HUES48 (cell line): ENCODE data around the gene TMEM187.

ENCODE experiments used
- H3K27ac ChIP-seq: one replicate; pipeline ENCODE4 v1.7.0; 2013; ENCODE audit warnings: low read depth, low read length, inconsistent platforms
- H3K27me3 ChIP-seq: 2 replicates; pipeline ENCODE4 v1.6.1; 2013; ENCODE audit warnings: mild to moderate bottlenecking, low read length; ENCODE audit not compliant: control insufficient read depth, insufficient read depth
- H3K36me3 ChIP-seq: 2 replicates; pipeline ENCODE4 v1.6.1; 2013; ENCODE audit warnings: low read length; ENCODE audit not compliant: control insufficient read depth, insufficient read depth
- H3K4me1 ChIP-seq: 2 replicates; pipeline ENCODE4 v1.6.1; 2013; ENCODE audit warnings: mild to moderate bottlenecking, low read length; ENCODE audit not compliant: control insufficient read depth, insufficient read depth
- H3K4me3 ChIP-seq: 2 replicates; pipeline ENCODE4 v1.5.1; 2013; ENCODE audit warnings: mild to moderate bottlenecking, low read depth, low read length
- H3K9ac ChIP-seq: 2 replicates; pipeline ENCODE4 v1.6.1; 2013; ENCODE audit warnings: mild to moderate bottlenecking, low read depth, low read length, moderate library complexity
- H3K9me3 ChIP-seq: 2 replicates; pipeline ENCODE4 v1.6.1; 2013; ENCODE audit warnings: low read length; ENCODE audit not compliant: control insufficient read depth, insufficient read depth

The TMEM187 gene

DNA sequence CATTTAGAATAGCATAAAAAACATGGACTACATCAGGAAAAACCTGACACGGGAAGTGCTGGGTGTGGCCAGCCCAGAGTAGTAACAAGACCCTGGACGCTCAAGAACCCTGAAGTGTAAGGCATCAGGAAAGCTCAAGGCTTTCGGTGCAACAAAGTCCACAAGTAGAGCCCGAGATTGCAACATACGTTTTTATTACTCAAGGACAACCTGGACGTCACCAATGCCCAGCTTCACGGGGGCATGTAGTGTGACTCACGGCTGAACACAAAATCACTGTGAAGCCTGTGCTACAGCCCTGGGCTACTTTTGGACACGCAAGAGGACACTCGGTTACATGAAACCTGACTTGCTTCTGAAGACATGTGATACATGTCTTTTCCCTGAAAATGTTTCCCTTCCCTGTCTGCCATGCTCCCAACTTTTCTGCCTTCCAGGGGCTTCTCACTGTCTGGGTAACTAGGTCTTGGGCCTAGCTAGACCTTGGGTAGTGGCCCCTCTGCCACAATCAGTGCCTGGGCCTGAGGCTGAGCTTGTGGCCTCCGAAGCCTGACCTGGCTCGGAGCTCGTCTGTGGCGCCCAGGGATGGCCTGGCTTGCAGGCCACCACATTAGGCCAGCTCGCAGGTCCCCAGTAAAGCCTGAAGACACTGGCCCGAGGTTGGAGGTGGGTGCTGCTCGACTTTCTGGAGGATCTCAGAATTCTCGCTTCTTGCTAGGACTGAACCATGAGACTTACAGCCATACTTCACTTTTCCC is 38.0 kb downstream of the TMEM187 start:
- Histone ChIP-seq H3K36me3 (peaks cover 18% of the 10 kb centered on the region), H3K4me1 (no peaks in the 10 kb centered on the region), H3K4me3 (no peak overlapping the region), H3K27ac (no peak overlapping the region), H3K9me3 (peaks cover 19% of the 10 kb centered on the region; the same call in 1 of the 2 replicates), H3K27me3 (no peaks in the 10 kb centered on the region), H3K9ac (no peak overlapping the region)

GRCh38 chrX:154011376-154012335 is 39.1 kb downstream of the TMEM187 start:
- Histone ChIP-seq H3K36me3 (peaks cover 21% of the 10 kb centered on the region), H3K9me3 (peaks cover 14% of the 10 kb centered on the region; the same call in 1 of the 2 replicates), H3K4me1 (no peaks in the 10 kb centered on the region), H3K4me3 (no peak overlapping the region), H3K27me3 (no peaks in the 10 kb centered on the region), H3K27ac (no peak overlapping the region), H3K9ac (no peak overlapping the region)

GRCh38 chrX:154012336-154012991 is 39.9 kb downstream of the TMEM187 start:
- Histone ChIP-seq H3K27me3 (no peaks in the 10 kb centered on the region), H3K9ac (no peak overlapping the region), H3K36me3 (peaks cover 25% of the 10 kb centered on the region), H3K9me3 (peaks cover 14% of the 10 kb centered on the region; the same call in 1 of the 2 replicates), H3K27ac (no peak overlapping the region), H3K4me1 (no peaks in the 10 kb centered on the region), H3K4me3 (no peak overlapping the region)

DNA sequence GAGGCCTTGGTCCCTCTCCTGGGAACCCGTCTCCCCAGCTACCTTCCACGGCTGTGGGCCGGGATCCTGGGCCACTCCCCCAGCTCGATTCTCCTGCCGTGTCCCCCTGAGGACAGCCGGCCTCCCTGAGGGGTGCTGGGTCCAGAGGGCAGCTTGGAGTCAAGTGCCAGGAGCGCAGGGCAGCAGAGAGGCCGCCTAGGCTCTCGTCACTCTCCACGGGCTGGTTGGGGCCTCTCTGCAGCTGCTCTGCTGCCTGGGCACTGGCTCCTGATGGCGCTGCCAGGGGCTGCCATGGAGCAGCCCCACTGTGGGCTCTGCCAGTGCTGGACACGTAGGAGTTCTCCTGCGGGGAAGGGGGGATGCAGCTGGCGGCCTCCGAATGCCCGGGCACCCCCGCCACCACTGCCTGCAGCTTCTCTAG is 40.5 kb downstream of the TMEM187 start:
- Histone ChIP-seq H3K27ac (no peak overlapping the region), H3K9me3 (peaks cover 14% of the 10 kb centered on the region; the same call in 1 of the 2 replicates), H3K9ac (no peak overlapping the region), H3K4me1 (no peaks in the 10 kb centered on the region), H3K4me3 (no peak overlapping the region), H3K36me3 (peaks cover 28% of the 10 kb centered on the region), H3K27me3 (no peaks in the 10 kb centered on the region)

DNA sequence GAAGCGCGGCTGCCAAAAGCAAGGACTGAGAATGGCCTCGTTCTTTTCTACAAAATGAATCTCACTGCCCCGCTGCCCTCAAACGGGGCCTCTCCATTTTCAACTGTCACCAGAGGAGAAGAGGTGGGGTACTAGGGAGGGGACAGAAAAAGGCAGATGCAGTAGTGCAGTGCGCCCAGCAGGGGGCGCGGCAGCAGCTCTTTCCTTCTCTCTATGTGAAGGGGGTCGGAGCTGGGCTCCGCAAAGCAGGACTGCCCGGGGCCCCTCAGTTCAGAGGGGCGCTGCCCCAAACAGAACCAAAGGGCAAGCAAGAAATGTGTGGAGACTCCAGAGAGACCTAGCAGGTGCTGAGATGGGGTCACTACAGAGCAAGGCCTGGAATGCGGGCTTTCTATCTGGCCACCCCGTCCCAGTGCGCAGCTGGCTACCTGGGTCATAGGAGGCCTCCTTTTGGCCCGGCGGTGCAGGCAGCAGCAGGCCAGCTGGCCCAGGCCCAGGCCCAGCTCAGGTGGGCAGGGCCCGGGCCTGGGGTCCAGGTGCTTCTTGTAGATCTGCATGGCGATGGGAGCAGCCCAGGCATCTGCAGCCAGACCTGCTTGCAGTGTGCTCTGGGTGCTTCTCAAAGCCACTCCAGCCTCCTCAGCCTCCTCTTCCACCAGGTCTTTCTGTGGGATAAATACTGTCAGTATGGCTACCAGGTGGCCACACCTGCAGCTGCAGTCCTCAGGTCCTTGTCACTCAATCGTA is 41.2 kb downstream of the TMEM187 start:
- no peaks in the 10 kb centered on the region for H3K27me3 ChIP-seq
- H3K36me3 ChIP-seq, result peaks cover 28% of the 10 kb centered on the region
- no peak overlapping the region for H3K9ac ChIP-seq
- H3K4me3 ChIP-seq, result no peak overlapping the region
- no peaks in the 10 kb centered on the region for H3K4me1 ChIP-seq
- no peak overlapping the region for H3K27ac ChIP-seq
- peaks cover 15% of the 10 kb centered on the region; the same call in 1 of the 2 replicates for H3K9me3 ChIP-seq

- Histone ChIP-seq H3K4me1 (no peaks in the 10 kb centered on the region), H3K9ac (no peak overlapping the region), H3K27me3 (no peaks in the 10 kb centered on the region), H3K36me3 (peaks cover 28% of the 10 kb centered on the region), H3K9me3 (peaks cover 17% of the 10 kb centered on the region; the same call in 1 of the 2 replicates), H3K4me3 (no peak overlapping the region), H3K27ac (no peak overlapping the region)
These were observed 42.2 kb downstream of the TMEM187 start for GRCh38 chrX:154014429-154015380.

GRCh38 chrX:154015581-154016264 is 43.2 kb downstream of the TMEM187 start:
- Histone ChIP-seq H3K27me3 (no peaks in the 10 kb centered on the region), H3K4me3 (no peak overlapping the region), H3K27ac (peak overlapping the region; percentile 42), H3K36me3 (peaks cover 28% of the 10 kb centered on the region), H3K4me1 (no peaks in the 10 kb centered on the region), H3K9ac (no peak overlapping the region), H3K9me3 (peaks cover 21% of the 10 kb centered on the region)

GRCh38 chrX:154016366-154017076 is 44.0 kb downstream of the TMEM187 start:
- Histone ChIP-seq H3K9ac (no peak overlapping the region), H3K9me3 (peaks cover 22% of the 10 kb centered on the region), H3K27ac (no peak overlapping the region), H3K27me3 (no peaks in the 10 kb centered on the region), H3K36me3 (peaks cover 26% of the 10 kb centered on the region), H3K4me3 (no peak overlapping the region), H3K4me1 (no peaks in the 10 kb centered on the region; the same call in 1 of the 2 replicates)
